Peyer's patch (tissue), 4 donors: ENCODE measurements around the gene MAN1C1. TPM values are rescaled to one million over a fixed set of nuclear protein-coding genes. Genes with fewer than 3 reads are reported as not detected.
"Not testable (repeated sequence)": the region's sequence is repeated elsewhere in the genome, so short reads cannot be mapped to it uniquely, and the experiment has no call there.

Experiments
- DNase-seq, 3 donors: peaks; one replicate each; pipeline ENCODE4 v3.0.0-alpha.2; 2017 to 2019
- H3K27ac ChIP-seq, 4 donors: fragments of 200-600 bp; sonication (generic); one replicate each; pipeline ENCODE4 v1.5.1; 2016 to 2019
- H3K27me3 ChIP-seq, 2 donors: fragments of 200-600 bp; sonication (generic); one replicate each; pipeline ENCODE4 v1.5.1; 2019
- H3K36me3 ChIP-seq, 3 donors: fragments of 200-600 bp; sonication (generic); one replicate each; pipeline ENCODE4 v1.5.1; 2016 to 2019
- H3K4me1 ChIP-seq, 4 donors: fragments of 200-600 bp; sonication (generic); one replicate each; pipeline ENCODE4 v1.5.1; 2016 to 2019
- H3K4me3 ChIP-seq, 4 donors: fragments of 200-600 bp; sonication (generic); 1 replicate in 3 of 4; 2 replicates in 1 of 4; pipeline ENCODE4 v1.5.1; 2016 to 2019; ENCODE audit warnings: mild to moderate bottlenecking in 1 of 4
- H3K9me3 ChIP-seq, 4 donors: fragments of 200-600 bp; sonication (generic); one replicate each; pipeline ENCODE4 v1.5.1; 2016 to 2019; ENCODE audit warnings: mild to moderate bottlenecking in 1 of 4
- CTCF ChIP-seq, 6 experiments: fragments of 450-650 bp in 4 of 6; fragments of 200-600 bp in 2 of 6; sonication (generic) in 1 of 6; IDR thresholded peaks; one replicate each; pipeline ENCODE4 v1.5.1; 2017 to 2019; ENCODE audit warnings: antibody characterized with exemption in 6 of 6, mild to moderate bottlenecking in 3 of 6, moderate library complexity in 1 of 6
- POLR2A ChIP-seq, 2 donors: fragments of 450-650 bp; IDR thresholded peaks; one replicate each; pipeline ENCODE4 v1.5.1; 2017; ENCODE audit warnings: antibody characterized with exemption in 2 of 2, mild to moderate bottlenecking in 2 of 2, moderate library complexity in 2 of 2
- total RNA-seq, 4 donors: library from RNA; depleted of rRNA; stranded (reverse); fragments of >200 nt; gene quantifications; one replicate each; pipeline ENCODE4 v1.1.0, GENCODE V29; 2016

Gene MAN1C1
- total RNA-seq, 4 donors from 2014 or later = 2.3 to 10.7 (median 6.7) TPM

GRCh38 chr1:25587290-25587689 is 29.3 kb upstream of the MAN1C1 start:
- no peak overlapping the region for H3K27ac ChIP-seq
- TF ChIP-seq POLR2A (IDR thresholded peaks at IDR 0.05) (no peak), CTCF (IDR thresholded peaks at IDR 0.05) (no peak)
- H3K4me3 ChIP-seq = no peak overlapping the region
- no peaks in the 10 kb centered on the region for H3K4me1 ChIP-seq
- H3K9me3 ChIP-seq = no peaks in the 10 kb centered on the region
- DNase-seq = no peak
- H3K27me3 ChIP-seq = no peaks in the 10 kb centered on the region
- no peaks in the 10 kb centered on the region for H3K36me3 ChIP-seq

- not testable (repeated sequence) for H3K9me3 ChIP-seq, H3K4me3 ChIP-seq, H3K36me3 ChIP-seq
Measured at GRCh38 chr1:25588224-25588623, 28.4 kb upstream of the MAN1C1 start.

GRCh38 chr1:25588786-25589185 is 27.8 kb upstream of the MAN1C1 start:
- not testable (repeated sequence) for H3K27ac ChIP-seq, DNase-seq, H3K4me3 ChIP-seq, H3K9me3 ChIP-seq, H3K36me3 ChIP-seq, H3K4me1 ChIP-seq, H3K27me3 ChIP-seq

More at GRCh38 chr1:25588224-25588623, 28.4 kb upstream of the MAN1C1 start:
- H3K4me1 ChIP-seq, H3K27me3 ChIP-seq, H3K27ac ChIP-seq, DNase-seq: not testable (repeated sequence)

- H3K27me3 ChIP-seq = no peaks in the 10 kb centered on the region
- H3K4me1 ChIP-seq = no peaks in the 10 kb centered on the region
- no peaks in the 10 kb centered on the region for H3K36me3 ChIP-seq
- no peak overlapping the region for H3K4me3 ChIP-seq
- TF ChIP-seq CTCF (IDR thresholded peaks at IDR 0.05) (peak in 1 of 6 experiments; percentile 7), POLR2A (IDR thresholded peaks at IDR 0.05) (no peak)
- H3K9me3 ChIP-seq = no peaks in the 10 kb centered on the region
- no peak overlapping the region for H3K27ac ChIP-seq
- no peak for DNase-seq
Measured at GRCh38 chr1:25590096-25590824, 26.3 kb upstream of the MAN1C1 start.

- Histone ChIP-seq H3K27ac (no peak overlapping the region), H3K27me3 (no peaks in the 10 kb centered on the region), H3K4me1 (no peaks in the 10 kb centered on the region), H3K4me3 (no peak overlapping the region), H3K9me3 (no peaks in the 10 kb centered on the region), H3K36me3 (no peaks in the 10 kb centered on the region)
- TF ChIP-seq CTCF (IDR thresholded peaks at IDR 0.05) = no peak
- no peak for TF ChIP-seq POLR2A (IDR thresholded peaks at IDR 0.05)
- no peak for DNase-seq
Measured at GRCh38 chr1:25593861-25594260, 22.7 kb upstream of the MAN1C1 start.

GRCh38 chr1:25594971-25595370 is 21.6 kb upstream of the MAN1C1 start:
- Histone ChIP-seq H3K4me1 (no peaks in the 10 kb centered on the region), H3K4me3 (no peak overlapping the region), H3K9me3 (no peaks in the 10 kb centered on the region), H3K27ac (no peak overlapping the region), H3K27me3 (no peaks in the 10 kb centered on the region), H3K36me3 (no peaks in the 10 kb centered on the region)
- TF ChIP-seq POLR2A (IDR thresholded peaks at IDR 0.05) (no peak), CTCF (IDR thresholded peaks at IDR 0.05) (no peak)
- DNase-seq = no peak

GRCh38 chr1:25596641-25597040 is 19.9 kb upstream of the MAN1C1 start:
- not testable (repeated sequence) for H3K27ac ChIP-seq, H3K4me3 ChIP-seq, H3K27me3 ChIP-seq, H3K4me1 ChIP-seq, H3K36me3 ChIP-seq, H3K9me3 ChIP-seq, DNase-seq
